Loucy (cell line): ENCODE measurements around the gene ERG28.
A peak's percentile ranks its signal among the peaks of the same experiment; 100 is the strongest.

Experiments used
- H2AFZ ChIP-seq: fragments of 200-600 bp; sonication (generic); 2 replicates; pipeline ENCODE4 v1.6.0; 2016; ENCODE audit warnings: antibody characterized with exemption, mild to moderate bottlenecking, low read length, moderate library complexity
- H3F3A ChIP-seq: fragments of 200-600 bp; 2 replicates; pipeline ENCODE4 v1.6.0; 2016; ENCODE audit warnings: antibody characterized with exemption, low read depth, mild to moderate bottlenecking
- H3K27me3 ChIP-seq: fragments of 200-600 bp; sonication (generic); 2 replicates; pipeline ENCODE4 v1.6.1; 2014; ENCODE audit warnings: low read length, mild to moderate bottlenecking; ENCODE audit not compliant: insufficient read depth, poor library complexity, severe bottlenecking
- H3K36me3 ChIP-seq: fragments of 200-600 bp; sonication (generic); 2 replicates; pipeline ENCODE4 v1.6.1; 2016; ENCODE audit warnings: low read length; ENCODE audit not compliant: insufficient read depth
- H3K4me1 ChIP-seq: fragments of 200-600 bp; sonication (generic); 2 replicates; pipeline ENCODE4 v1.5.1; 2014; ENCODE audit warnings: low read length, mild to moderate bottlenecking; ENCODE audit not compliant: insufficient read depth, poor library complexity, severe bottlenecking
- H3K4me2 ChIP-seq: fragments of 200-600 bp; sonication (generic); 2 replicates; pipeline ENCODE4 v1.6.0; 2014; ENCODE audit warnings: antibody characterized with exemption, low read length, low read depth, mild to moderate bottlenecking; ENCODE audit not compliant: poor library complexity, severe bottlenecking
- H3K4me3 ChIP-seq: fragments of 200-600 bp; sonication (generic); 2 replicates; pipeline ENCODE4 v1.5.1; 2014; ENCODE audit warnings: low read length, mild to moderate bottlenecking, mixed read lengths; ENCODE audit not compliant: poor library complexity, severe bottlenecking
- H3K79me2 ChIP-seq: fragments of 200-600 bp; sonication (generic); 2 replicates; pipeline ENCODE4 v1.6.1; 2014; ENCODE audit warnings: low read length; ENCODE audit not compliant: insufficient read depth
- H3K9ac ChIP-seq: fragments of 200-600 bp; sonication (generic); 2 replicates; pipeline ENCODE4 v1.6.0; 2014; ENCODE audit warnings: mild to moderate bottlenecking, low read depth, low read length, moderate library complexity; ENCODE audit not compliant: poor library complexity, severe bottlenecking
- H3K9me2 ChIP-seq: fragments of 200-600 bp; sonication (generic); replicated peaks from 2 replicates; pipeline ENCODE4 v1.6.1; 2016; ENCODE audit warnings: low read depth, low read length, mixed read lengths
- H3K9me3 ChIP-seq: fragments of 200-600 bp; sonication (generic); 2 replicates; pipeline ENCODE4 v1.6.1; 2014; ENCODE audit warnings: mild to moderate bottlenecking, antibody characterized with exemption, low read length, low read depth; ENCODE audit not compliant: insufficient read depth
- H4K20me1 ChIP-seq: fragments of 200-600 bp; sonication (generic); 2 replicates; pipeline ENCODE4 v1.6.0; 2014; ENCODE audit warnings: antibody characterized with exemption, low read length, mild to moderate bottlenecking; ENCODE audit not compliant: insufficient read depth, poor library complexity, severe bottlenecking
- EZH2phosphoT487 ChIP-seq: fragments of 200-600 bp; IDR thresholded peaks from 2 replicates; pipeline ENCODE4 v1.6.1; 2018; ENCODE audit warnings: antibody characterized with exemption, mild to moderate bottlenecking, moderate library complexity, borderline replicate concordance
- TF ChIP-seq, protein P1 (sequence below): fragments of 200-600 bp; sonication (generic); conservative IDR thresholded peaks from 2 replicates; pipeline ENCODE4 v1.5.1; 2014; ENCODE audit warnings: mild to moderate bottlenecking, antibody characterized with exemption, low read length

Gene ERG28

GRCh38 chr14:75672605-75673192 lies 12.0 kb upstream of the ERG28 start:
- H3K9me3 ChIP-seq, result no peaks in the 10 kb centered on the region
- H3K27me3 ChIP-seq, result no peaks in the 10 kb centered on the region
- TF ChIP-seq, protein P1, sequence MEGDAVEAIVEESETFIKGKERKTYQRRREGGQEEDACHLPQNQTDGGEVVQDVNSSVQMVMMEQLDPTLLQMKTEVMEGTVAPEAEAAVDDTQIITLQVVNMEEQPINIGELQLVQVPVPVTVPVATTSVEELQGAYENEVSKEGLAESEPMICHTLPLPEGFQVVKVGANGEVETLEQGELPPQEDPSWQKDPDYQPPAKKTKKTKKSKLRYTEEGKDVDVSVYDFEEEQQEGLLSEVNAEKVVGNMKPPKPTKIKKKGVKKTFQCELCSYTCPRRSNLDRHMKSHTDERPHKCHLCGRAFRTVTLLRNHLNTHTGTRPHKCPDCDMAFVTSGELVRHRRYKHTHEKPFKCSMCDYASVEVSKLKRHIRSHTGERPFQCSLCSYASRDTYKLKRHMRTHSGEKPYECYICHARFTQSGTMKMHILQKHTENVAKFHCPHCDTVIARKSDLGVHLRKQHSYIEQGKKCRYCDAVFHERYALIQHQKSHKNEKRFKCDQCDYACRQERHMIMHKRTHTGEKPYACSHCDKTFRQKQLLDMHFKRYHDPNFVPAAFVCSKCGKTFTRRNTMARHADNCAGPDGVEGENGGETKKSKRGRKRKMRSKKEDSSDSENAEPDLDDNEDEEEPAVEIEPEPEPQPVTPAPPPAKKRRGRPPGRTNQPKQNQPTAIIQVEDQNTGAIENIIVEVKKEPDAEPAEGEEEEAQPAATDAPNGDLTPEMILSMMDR, result no peak
- no peak for TF ChIP-seq EZH2phosphoT487
- H3K4me2 ChIP-seq, result no peak overlapping the region
- H3K36me3 ChIP-seq, result peaks cover 36% of the 10 kb centered on the region; the same call in 1 of the 2 replicates
- H3K79me2 ChIP-seq, result peaks cover 17% of the 10 kb centered on the region
- no peaks in the 10 kb centered on the region for H3K9me2 ChIP-seq
- H3F3A ChIP-seq, result no peaks in the 10 kb centered on the region
- no peak overlapping the region for H2AFZ ChIP-seq
- H3K4me1 ChIP-seq, result peaks cover 9% of the 10 kb centered on the region
- H3K4me3 ChIP-seq, result no peak overlapping the region
- H3K9ac ChIP-seq, result no peak overlapping the region
- no peaks in the 10 kb centered on the region for H4K20me1 ChIP-seq

- Histone ChIP-seq H3K9ac (no peak overlapping the region), H3K9me2 (no peaks in the 10 kb centered on the region), H3K4me2 (peak overlapping the region; percentile 46), H3K79me2 (peaks cover 35% of the 10 kb centered on the region), H3K4me3 (no peak overlapping the region), H3F3A (no peaks in the 10 kb centered on the region), H3K27me3 (no peaks in the 10 kb centered on the region), H3K4me1 (peaks cover 25% of the 10 kb centered on the region), H3K36me3 (peaks cover 26% of the 10 kb centered on the region; the same call in 1 of the 2 replicates), H4K20me1 (peaks cover 3% of the 10 kb centered on the region), H3K9me3 (no peaks in the 10 kb centered on the region), H2AFZ (no peak overlapping the region)
- no peak for TF ChIP-seq EZH2phosphoT487
- TF ChIP-seq, protein P1, result no peak
Measured at GRCh38 chr14:75667099-75667765, 6.6 kb upstream of the ERG28 start.

GRCh38 chr14:75662966-75663365 lies 2.3 kb upstream of the ERG28 start:
- Histone ChIP-seq H4K20me1 (peaks cover 3% of the 10 kb centered on the region), H3K4me1 (peaks cover 48% of the 10 kb centered on the region), H3K27me3 (no peaks in the 10 kb centered on the region), H3K4me3 (peak overlapping the region; percentile 30), H3K36me3 (peaks cover 4% of the 10 kb centered on the region; the same call in 1 of the 2 replicates), H2AFZ (no peak overlapping the region), H3K79me2 (peaks cover 70% of the 10 kb centered on the region), H3K4me2 (peak overlapping the region; percentile 97), H3K9me3 (no peaks in the 10 kb centered on the region), H3K9ac (peak overlapping the region; percentile 9), H3K9me2 (no peaks in the 10 kb centered on the region), H3F3A (no peaks in the 10 kb centered on the region)
- TF ChIP-seq, protein P1, result no peak
- no peak for TF ChIP-seq EZH2phosphoT487
